GM04504 (cell line): Measurements from ENCODE around the gene RARRES2.
"Not testable (repeated sequence)": the region's sequence is repeated elsewhere in the genome, so short reads cannot be mapped to it uniquely, and the experiment has no call there.

Experiments used
- DNase-seq: peaks from one replicate; pipeline ENCODE4 v3.0.0-alpha.2; 2012; ENCODE audit warnings: low read depth

Gene RARRES2

GRCh38 chr7:150314639-150315239 is 26.7 kb downstream of the RARRES2 start:
- DNase-seq = no peak

GRCh38 chr7:150313870-150314269 is 27.6 kb downstream of the RARRES2 start:
- no peak for DNase-seq

GRCh38 chr7:150313367-150313809 is 28.0 kb downstream of the RARRES2 start:
- DNase-seq = no peak

GRCh38 chr7:150312649-150313366 is 28.6 kb downstream of the RARRES2 start:
- not testable (repeated sequence) for DNase-seq

- DNase-seq = no peak
Measured at GRCh38 chr7:150311711-150312110, 29.7 kb downstream of the RARRES2 start.

- no peak for DNase-seq
Measured at GRCh38 chr7:150311146-150311545, 30.3 kb downstream of the RARRES2 start.

- no peak for DNase-seq
Measured at GRCh38 chr7:150308575-150308974, 32.9 kb downstream of the RARRES2 start.

GRCh38 chr7:150307904-150308303 is 33.5 kb downstream of the RARRES2 start:
- DNase-seq = no peak

- no peak for DNase-seq
Measured at GRCh38 chr7:150307129-150307528, 34.3 kb downstream of the RARRES2 start.

- not testable (repeated sequence) for DNase-seq
Measured at GRCh38 chr7:150306377-150306776, 35.1 kb downstream of the RARRES2 start.

- DNase-seq = not testable (repeated sequence)
Measured at GRCh38 chr7:150305903-150306284, 35.5 kb downstream of the RARRES2 start.

GRCh38 chr7:150305259-150305902 is 36.0 kb downstream of the RARRES2 start:
- not testable (repeated sequence) for DNase-seq

GRCh38 chr7:150304499-150305258 is 36.8 kb downstream of the RARRES2 start:
- not testable (repeated sequence) for DNase-seq

- not testable (repeated sequence) for DNase-seq
Measured at GRCh38 chr7:150302908-150303310, 38.5 kb downstream of the RARRES2 start.

GRCh38 chr7:150297978-150298377 is 43.5 kb downstream of the RARRES2 start:
- not testable (repeated sequence) for DNase-seq

GRCh38 chr7:150296802-150297201 is 44.6 kb downstream of the RARRES2 start:
- not testable (repeated sequence) for DNase-seq

GRCh38 chr7:150295614-150296013 is 45.8 kb downstream of the RARRES2 start:
- not testable (repeated sequence) for DNase-seq

GRCh38 chr7:150295027-150295426 is 46.4 kb downstream of the RARRES2 start:
- not testable (repeated sequence) for DNase-seq

- not testable (repeated sequence) for DNase-seq
Measured at GRCh38 chr7:150290317-150290716, 51.1 kb downstream of the RARRES2 start.

- DNase-seq = not testable (repeated sequence)
Measured at GRCh38 chr7:150288816-150289215, 52.6 kb downstream of the RARRES2 start.
